ENCODE data around the gene LRRTM4.

LRRTM4 gene

GRCh38 chr2:77521931-77522470, at the start of gene LRRTM4:
Gene LRRTM4 (minus strand): TSS chr2:77522376.
- no peak for DNase-seq

GRCh38 chr2:77571545-77571944, 49.4 kb upstream of the LRRTM4 start:
- DNase-seq: no peak

GRCh38 chr2:77567723-77568122, 45.5 kb upstream of the LRRTM4 start:
- DNase-seq: no peak

GRCh38 chr2:77566582-77566981, 44.4 kb upstream of the LRRTM4 start:
- no peak for DNase-seq

GRCh38 chr2:77566131-77566530, 44.0 kb upstream of the LRRTM4 start:
- no peak for DNase-seq

- no peak for DNase-seq
Measured at GRCh38 chr2:77552956-77553355, 30.8 kb upstream of the LRRTM4 start.

GRCh38 chr2:77538031-77538430, 15.9 kb upstream of the LRRTM4 start:
- no peak for DNase-seq

- DNase-seq: no peak
Measured at GRCh38 chr2:77522888-77523287, 712 bp upstream of the LRRTM4 start.

- no peak for DNase-seq
Measured at GRCh38 chr2:77521548-77521891, 656 bp downstream of the LRRTM4 start.

- DNase-seq: no peak
Measured at GRCh38 chr2:77520641-77521547, 1.3 kb downstream of the LRRTM4 start.

- no peak for DNase-seq
Measured at GRCh38 chr2:77519888-77520506, 2.2 kb downstream of the LRRTM4 start.

GRCh38 chr2:77519164-77519887, 2.9 kb downstream of the LRRTM4 start:
- no peak for DNase-seq

- DNase-seq: no peak
Measured at GRCh38 chr2:77518311-77518710, 3.9 kb downstream of the LRRTM4 start.

- DNase-seq: no peak
Measured at GRCh38 chr2:77513191-77513590, 9.0 kb downstream of the LRRTM4 start.

- no peak for DNase-seq
Measured at GRCh38 chr2:77512507-77512906, 9.7 kb downstream of the LRRTM4 start.

- DNase-seq: no peak
Measured at GRCh38 chr2:77508511-77508910, 13.7 kb downstream of the LRRTM4 start.

- DNase-seq: no peak
Measured at GRCh38 chr2:77507657-77508056, 14.5 kb downstream of the LRRTM4 start.

- DNase-seq: no peak
Measured at GRCh38 chr2:77488141-77488540, 34.0 kb downstream of the LRRTM4 start.

GRCh38 chr2:77487074-77487803, 34.9 kb downstream of the LRRTM4 start:
- DNase-seq: no peak

- no peak for DNase-seq
Measured at GRCh38 chr2:77484026-77484425, 38.1 kb downstream of the LRRTM4 start.

GRCh38 chr2:77479895-77480294, 42.3 kb downstream of the LRRTM4 start:
- DNase-seq: no peak

- no peak for DNase-seq
Measured at GRCh38 chr2:77479395-77479794, 42.8 kb downstream of the LRRTM4 start.

GRCh38 chr2:77470096-77470495, 52.1 kb downstream of the LRRTM4 start:
- no peak for DNase-seq
